HUDEP-2 (cell line): Measurements from ENCODE around the gene GSK3B.

Experiments used
- DNase-seq, 76 experiments: peaks; one replicate each; lab custom pipeline; 2025; ENCODE audit not compliant: unreplicated experiment in 76 of 76; lab: John Stamatoyannopoulos, UW

GSK3B gene

GRCh38 chr3:119792270-119792669, 302.0 kb downstream of the GSK3B start:
- DNase-seq: no peak

- no peak for DNase-seq
Measured at GRCh38 chr3:119790369-119790768, 303.9 kb downstream of the GSK3B start.

- DNase-seq: peak in 6 of 76 experiments; percentile 4 to 46 (median 12)
Measured at GRCh38 chr3:119786409-119786808, 307.8 kb downstream of the GSK3B start.

- no peak for DNase-seq
Measured at GRCh38 chr3:119783883-119784282, 310.4 kb downstream of the GSK3B start.

DNA sequence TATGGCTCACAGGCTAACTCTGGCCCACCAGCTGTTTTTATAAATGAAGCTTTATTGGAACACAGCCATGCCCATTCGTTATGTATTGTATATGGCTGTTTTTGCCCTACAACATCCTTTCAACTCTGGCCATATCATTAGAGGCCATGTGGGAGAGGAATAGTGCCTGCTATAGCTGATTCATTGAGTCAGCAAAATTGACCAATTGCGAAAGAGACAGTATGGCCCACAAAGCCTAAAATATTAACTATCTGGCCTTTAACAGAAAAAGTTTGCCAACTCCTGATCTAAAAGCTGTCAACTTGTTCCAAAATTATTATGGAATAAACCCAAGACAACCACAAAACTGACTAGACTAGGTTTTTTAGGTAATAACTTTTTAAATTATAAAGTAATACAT, 311.0 kb downstream of the GSK3B start:
- no peak for DNase-seq

- DNase-seq: no peak
Measured at GRCh38 chr3:119782460-119782859, 311.8 kb downstream of the GSK3B start.

- DNase-seq: no peak
Measured at GRCh38 chr3:119781330-119782198, 312.7 kb downstream of the GSK3B start, which contains the start of gene NR1I2. NR1I2 (plus strand) TSS chr3:119782101.

DNA sequence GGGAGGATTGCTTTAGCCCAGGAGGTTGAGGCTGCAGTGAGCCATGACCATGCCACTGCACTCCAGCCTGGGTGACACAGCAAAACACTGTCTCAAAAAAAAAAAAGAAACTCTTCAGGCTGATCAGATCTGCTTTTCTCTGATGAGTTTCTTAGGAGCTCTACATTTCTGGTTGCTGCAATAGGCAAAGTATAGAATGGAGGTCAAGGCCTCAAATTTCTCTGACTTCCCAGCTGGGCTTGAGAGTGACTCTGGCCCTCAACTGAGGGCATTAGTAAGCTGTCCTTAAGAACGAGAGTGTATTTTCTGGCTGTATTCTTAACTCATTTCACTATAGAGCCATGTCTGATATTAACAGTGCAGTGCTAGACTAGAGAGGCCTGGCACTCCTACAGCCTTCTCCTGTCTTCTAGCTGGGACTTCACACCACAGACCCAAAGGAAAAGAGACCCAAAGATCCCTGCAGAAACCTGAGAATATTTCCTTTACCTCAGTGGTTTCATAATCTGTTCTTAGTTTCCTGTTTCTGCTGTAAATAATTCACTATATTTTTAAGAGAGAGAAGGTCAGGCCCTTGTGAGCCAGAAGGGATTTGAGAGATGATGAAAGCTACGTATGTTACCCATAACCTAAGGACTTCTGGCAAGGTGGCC, 314.4 kb downstream of the GSK3B start:
- peak in 2 of 76 experiments; percentile 2 to 12 for DNase-seq

DNA sequence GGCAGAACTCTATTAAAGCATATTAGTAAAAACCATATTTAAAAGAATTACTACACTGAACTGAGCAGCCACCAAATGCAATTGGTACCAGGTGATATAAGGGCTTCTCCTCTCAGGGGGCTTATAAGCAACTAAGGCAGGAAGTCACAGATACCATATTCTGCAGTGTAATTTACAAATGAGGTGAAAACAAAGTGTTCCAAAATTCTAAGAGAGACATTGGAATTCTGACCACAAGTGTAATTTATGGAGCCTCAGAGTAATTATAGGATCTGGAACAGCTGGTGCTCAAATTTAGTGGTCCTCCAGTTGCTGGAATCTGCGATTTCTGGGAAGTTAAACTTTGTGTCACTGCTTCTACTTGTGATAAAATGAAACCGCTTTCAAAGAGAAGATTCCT, 315.4 kb downstream of the GSK3B start:
- no peak for DNase-seq

- DNase-seq: no peak
Measured at GRCh38 chr3:119778176-119778575, 316.1 kb downstream of the GSK3B start.

- no peak for DNase-seq
Measured at GRCh38 chr3:119776304-119776703, 317.9 kb downstream of the GSK3B start.

GRCh38 chr3:119774444-119774843, 319.8 kb downstream of the GSK3B start:
- no peak for DNase-seq
